Left renal cortex interstitium (tissue), 4 donors: ENCODE results near the gene GPATCH2L. TPM values are rescaled to one million over a fixed set of nuclear protein-coding genes. Genes with fewer than 3 reads are reported as not detected.

Experiments
- DNase-seq, 4 donors: peaks; one replicate each; pipeline ENCODE4 v3.0.0-alpha.2; 2013; ENCODE audit warnings: low read depth in 4 of 4, low spot score in 2 of 4, missing footprints in 1 of 4
- polyA plus RNA-seq, 4 donors: library from polyadenylated mRNA; unstranded; fragments of 120-200 nt; gene quantifications; one replicate each; pipeline ENCODE4 v1.2.1, GENCODE V29; 2013; ENCODE audit not compliant: insufficient read length in 4 of 4

Gene GPATCH2L
- polyA plus RNA-seq, 4 donors = 27.7 to 43.1 (median 38.1) TPM

DNA sequence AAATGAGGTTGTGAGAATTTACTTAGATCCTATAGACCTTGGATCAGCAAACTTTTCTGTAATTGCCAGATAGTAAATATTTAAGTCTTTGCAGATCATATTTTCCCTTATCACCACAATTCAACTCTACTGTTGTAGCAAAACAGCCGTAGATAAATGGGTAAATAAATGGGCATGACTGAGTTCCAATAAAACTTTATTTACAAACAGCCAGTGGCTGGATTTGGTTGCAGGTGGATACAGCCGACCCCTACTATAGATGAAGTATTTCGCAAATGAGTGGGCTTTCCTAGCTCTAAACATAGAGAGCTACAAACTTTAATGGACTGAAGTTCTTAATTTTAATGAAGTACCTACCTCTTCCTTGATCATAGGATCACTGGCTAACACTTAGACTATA, 100.7 kb downstream of the GPATCH2L start:
- no peak for DNase-seq

DNA sequence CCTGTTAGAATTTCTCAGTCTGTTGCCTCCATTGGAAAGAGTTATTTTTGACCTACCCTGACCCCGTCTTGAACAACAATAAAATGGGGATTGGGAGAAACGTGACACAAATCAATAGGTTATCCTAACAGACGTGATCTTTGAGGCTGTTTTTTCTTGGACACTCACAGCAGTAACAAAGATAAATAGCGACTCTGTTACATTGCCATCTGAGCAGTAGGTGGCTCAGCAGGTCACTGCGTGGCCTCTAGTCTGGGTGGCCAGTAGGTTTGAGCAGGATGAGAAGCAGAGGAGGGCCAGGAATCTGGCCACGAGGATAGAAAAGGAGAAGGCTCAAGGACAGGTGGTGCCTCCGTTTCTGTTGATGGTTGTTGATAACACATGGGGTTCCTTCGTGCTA, 101.4 kb downstream of the GPATCH2L start:
- no peak for DNase-seq

DNA sequence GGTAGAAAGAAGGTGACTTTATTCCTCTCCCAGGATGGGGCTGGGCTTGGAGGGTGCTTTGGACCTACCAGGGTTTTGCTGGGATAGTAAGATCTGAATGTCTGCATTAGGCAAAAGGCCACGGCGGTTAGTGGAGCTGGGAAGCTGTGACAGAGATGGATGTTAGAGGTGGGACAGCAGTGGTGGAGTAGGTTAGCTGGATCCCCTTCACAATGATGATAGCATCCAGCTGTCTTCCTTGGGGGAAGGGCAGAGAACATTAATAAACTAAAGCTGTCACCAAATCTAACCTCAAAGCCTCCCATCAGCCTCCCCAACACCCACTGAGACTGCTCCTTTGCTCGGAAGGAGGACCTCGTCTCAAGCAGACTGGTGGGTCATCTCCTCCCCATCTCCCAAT, 104.8 kb downstream of the GPATCH2L start:
- DNase-seq = no peak

DNA sequence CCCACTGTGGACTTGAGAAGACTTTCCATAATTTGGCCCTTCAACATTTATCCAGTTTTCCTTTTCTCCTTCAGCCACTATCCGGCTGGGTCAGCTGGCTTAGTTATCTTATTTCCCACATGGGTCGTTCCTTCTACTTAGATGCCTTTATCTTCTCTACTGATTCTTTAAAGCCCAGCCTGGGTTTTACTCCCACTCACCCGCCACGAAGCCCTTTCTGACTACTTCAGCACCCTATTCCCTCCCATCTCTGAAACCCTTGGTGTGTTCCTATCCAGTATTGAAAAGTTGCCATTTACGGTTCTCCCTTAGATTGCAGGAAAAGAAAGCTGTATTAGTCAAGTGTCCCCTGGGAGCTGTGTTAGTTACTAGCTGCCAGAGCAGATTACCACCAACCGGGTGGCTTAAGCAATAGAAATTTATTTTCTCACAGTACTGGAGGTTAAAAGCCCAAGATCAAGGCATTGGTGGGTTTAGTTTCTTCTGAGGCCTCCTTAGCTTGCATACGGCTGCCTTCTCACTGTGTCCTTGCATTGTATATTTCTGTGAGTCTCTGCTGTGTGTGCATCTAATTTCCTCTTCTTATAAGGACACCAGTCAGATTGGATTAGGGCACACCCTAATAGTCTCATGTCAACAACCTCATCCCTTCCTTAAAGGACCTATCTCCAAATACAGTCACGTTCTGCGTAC, 105.5 kb downstream of the GPATCH2L start:
- no peak for DNase-seq

DNA sequence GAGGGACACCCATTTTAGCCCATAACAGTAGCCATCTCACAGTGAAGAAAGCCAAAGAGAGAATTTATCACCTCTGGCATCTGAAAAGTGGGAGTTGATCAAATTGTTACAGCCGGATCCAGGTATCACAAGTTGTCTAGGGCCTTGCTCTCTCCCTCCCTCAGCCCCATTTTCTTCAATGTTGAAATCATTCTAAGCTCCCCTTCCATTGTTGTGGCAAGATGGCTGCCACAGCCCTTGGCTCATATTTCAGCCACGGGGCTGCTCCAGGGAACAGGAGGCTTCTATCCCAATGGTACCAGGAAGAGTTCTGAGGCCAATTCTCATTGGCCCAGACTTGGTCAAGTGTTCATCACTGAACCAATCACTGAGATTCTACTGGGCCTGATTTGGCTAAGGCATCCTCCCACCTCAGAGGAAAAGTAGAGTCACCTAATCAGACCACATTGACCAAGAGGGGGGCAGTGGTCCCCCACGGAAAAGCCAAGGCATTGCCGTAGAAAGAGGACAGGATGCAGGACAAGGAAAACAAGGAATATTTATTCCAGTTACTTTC, 106.2 kb downstream of the GPATCH2L start:
- DNase-seq = no peak

DNA sequence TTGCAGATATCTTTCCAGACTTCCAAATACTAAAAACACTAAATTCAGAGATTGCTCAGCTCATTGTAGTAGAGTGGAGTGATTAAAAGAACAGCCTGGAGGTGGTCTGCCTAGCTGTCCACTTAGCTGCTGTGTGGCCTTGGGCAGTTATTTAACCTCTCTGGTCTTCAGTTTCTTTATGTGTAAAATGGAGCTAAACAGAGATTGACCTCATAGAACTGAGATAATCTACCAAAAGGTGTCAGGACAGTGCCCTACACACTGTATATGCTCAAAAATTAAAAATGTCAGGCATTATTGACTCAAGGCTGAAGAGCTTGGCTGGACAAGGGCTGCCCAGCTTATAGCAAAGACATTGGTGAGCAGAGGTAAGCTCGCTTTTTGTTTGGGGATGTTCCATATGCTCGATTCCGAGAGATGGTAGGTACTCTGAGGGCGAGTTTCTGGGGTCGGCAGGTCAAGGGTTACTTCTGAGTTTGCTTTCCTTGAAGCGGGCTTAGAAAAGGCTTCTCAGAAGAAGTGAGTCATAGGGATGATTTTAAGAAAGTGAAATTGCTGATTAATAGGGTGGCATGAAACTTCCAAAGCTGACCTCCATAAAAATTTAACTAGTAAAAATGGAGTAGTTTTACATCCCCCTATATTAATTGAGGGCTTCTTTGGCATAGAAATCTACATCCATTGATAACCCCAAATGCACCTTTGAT, 107.5 kb downstream of the GPATCH2L start:
- DNase-seq = no peak

DNA sequence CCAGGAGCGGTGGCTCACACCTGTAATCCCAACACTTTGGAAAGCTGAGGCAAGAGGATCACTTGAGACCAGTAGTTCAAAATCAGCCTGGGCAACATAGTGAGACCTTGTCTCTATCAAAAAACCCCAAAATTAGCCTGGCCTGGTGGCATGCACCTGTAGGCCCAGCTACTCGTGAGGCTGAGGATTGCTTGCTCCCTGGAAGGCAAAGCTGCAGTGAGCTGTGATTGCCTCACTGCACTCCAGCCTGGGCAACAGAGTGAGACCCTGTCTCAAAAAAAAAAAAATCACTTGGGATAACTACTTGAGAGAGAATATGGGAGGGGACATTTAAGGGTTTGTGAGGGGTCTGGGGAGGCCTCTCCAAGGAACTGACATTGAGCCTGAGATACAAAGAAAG, 109.0 kb downstream of the GPATCH2L start:
- no peak for DNase-seq

DNA sequence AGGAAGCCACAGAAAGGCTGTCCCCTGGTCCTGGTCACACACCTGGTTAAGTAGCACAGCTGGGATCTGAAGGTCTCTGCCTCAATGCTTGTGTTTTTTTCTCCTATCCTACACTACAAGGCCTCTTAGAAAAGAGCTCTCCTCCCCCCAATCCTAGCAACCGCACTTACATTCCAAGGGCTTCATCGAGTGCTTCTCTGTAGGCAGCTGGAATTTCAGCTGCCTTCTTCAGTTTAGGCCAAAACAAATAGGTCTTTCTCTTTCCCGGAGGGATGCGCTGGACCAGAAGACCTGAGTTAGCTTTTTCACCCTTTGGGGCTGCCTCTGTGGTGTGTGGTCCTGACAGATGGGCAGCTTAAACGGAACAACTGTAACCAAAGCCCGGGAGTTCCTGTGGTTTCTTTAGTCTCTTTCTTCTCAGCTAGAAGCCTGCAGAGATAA, 109.7 kb downstream of the GPATCH2L start:
- no peak for DNase-seq

DNA sequence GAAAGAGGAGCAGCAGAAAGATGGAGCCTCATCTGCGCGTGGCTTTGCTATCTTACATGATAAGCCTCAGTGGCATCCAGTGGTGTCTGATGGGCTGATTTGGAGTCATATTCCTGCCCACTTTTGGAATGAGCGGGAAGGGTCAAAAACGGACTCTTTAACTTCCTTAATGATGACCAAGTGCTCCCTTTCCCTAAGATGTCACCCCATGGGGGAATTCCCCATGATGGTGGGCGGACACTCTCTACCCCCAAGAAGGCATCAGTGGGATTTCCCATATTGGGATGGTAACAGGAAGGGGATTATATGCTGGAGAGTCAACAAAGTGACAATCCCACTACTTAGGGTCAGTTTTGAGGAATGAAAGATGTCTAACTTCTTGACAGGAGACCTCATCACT, 110.9 kb downstream of the GPATCH2L start:
- no peak for DNase-seq

Other genes with a start within 250 kb of the GPATCH2L start
- 10 to 100 TPM; 13.3 to 20.6 (median 16.9) TPM for gene TGFB3, start 169.9 kb upstream of the GPATCH2L start, polyA plus RNA-seq
- gene IFT43, start 166.2 kb upstream of the GPATCH2L start, polyA plus RNA-seq = 10 to 100 TPM; 44.6 to 50.3 (median 48.3) TPM
- 1 to 10 TPM; 6.8 to 9.0 (median 8.0) TPM for gene ESRRB, start 224.2 kb downstream of the GPATCH2L start, polyA plus RNA-seq